ENCODE data around the gene EZH1.

GRCh38 chr17:42678951-42679491 is 65.8 kb downstream of the EZH1 start:
- TF ChIP-seq CTCF (IDR thresholded peaks at IDR 0.05; ENCODE audit: low read length) (no peak), EZH2 (IDR thresholded peaks at IDR 0.05; ENCODE audit: borderline replicate concordance, low read length) (no peak)

All from OCI-LY1 (cell line).